HG02973 (cell line): Measurements from ENCODE around the gene SNAI3.
"Not testable (repeated sequence)": the region's sequence is repeated elsewhere in the genome, so short reads cannot be mapped to it uniquely, and the experiment has no call there.

ENCODE experiments used
- ATAC-seq: cut with Tn5 transposase; IDR thresholded peaks from one replicate; pipeline ENCODE4 v1.9.1; 2021; ENCODE audit warnings: moderate library complexity; ENCODE audit not compliant: unreplicated experiment

Gene SNAI3

DNA sequence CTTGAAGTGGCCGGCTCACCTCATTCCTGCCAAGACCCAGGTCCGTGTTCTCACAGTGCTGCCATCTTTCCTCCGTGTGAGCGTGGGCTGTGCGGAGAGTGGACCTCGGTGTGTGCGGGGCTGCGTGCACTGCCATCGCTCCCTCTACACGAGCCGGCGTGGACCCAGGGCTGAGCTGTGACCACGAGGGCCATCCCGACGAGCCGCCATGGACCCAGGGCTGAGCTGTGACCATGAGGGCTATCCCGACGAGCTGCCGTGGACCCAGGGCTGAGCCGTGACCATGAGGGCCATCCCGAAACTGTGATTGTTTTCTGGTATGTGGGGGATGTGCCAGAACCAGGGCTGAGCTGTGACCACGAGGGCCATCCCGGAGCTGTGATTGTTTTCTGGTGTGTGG, 14.5 kb downstream of the SNAI3 start:
- no peak for ATAC-seq

DNA sequence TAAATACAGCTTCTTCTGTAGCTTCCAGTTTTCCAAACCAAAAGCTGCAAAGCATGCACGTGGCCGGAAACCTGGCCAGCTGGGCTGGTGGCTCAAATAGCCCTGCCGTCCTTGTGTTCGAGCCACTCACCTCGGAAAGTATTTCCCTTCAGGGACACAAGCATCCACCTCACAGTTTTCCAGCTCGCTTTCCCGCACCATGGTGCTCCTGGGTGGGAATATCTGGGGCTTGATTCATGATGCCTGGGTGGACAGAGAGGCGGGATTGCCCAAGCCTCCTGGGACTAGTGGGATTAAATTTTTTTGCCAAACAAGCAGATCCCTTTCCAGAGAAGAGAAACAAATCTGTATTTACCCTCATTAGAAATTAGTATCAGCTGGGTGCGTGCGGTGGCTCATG, 16.3 kb downstream of the SNAI3 start:
- no peak for ATAC-seq

DNA sequence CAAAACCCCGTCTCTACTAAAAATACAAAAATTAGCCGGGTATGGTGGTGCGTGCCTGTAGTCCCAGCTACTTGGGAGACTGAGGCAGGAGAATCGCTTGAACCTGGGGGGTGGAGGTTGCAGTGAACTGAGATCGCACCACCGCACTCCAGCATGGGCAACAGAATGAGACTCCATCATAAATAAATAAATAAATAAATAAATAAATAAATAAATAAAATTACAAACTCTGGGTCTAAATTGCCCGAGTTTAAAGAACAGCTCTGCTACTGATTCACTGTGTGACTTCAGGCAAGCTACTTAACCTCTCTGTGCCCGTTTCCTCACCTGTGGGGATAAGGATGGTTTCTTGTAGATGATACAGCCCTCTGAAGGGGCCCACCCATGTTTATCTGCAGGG, 16.8 kb downstream of the SNAI3 start:
- not testable (repeated sequence) for ATAC-seq

DNA sequence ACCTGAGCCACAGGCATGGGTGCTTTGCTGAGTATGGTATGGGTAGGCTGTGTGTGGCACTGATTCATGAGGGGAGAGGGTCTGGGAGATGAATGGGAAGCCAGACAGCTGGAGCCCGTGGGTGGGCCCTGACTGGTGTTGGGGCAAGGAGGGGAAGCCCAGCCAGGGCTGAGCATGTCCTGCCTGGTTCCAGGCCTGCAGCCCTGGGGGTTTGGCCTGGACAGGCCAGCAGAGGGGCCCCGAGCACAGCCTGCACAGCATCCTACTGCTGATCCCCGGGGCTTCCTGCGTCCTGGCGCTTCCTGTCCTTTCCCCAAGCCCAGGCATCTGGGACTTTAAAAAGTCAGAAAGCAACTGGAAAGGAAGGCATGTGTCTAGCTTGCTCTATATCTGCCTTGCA, 18.8 kb downstream of the SNAI3 start:
- ATAC-seq: no peak

DNA sequence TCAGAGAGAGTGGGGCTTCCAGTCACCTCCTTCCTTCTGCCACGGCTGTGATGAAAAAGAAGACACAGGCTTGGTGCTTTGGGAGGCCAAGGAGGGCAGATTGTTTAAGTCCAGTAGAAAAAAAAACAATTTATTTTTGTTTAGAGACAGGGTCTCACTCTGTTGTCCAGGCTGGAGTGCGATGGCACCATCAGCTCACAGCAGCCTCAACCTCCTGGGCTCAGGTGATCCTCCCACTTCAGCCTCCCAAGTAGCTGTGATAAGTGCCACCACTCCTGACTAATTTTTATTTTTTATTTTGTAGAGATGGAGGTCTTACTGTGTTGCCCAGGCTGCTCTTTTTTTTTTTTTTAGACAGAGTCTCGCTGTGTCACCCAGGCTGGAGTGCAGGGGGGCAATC, 20.7 kb downstream of the SNAI3 start:
- no peak for ATAC-seq

DNA sequence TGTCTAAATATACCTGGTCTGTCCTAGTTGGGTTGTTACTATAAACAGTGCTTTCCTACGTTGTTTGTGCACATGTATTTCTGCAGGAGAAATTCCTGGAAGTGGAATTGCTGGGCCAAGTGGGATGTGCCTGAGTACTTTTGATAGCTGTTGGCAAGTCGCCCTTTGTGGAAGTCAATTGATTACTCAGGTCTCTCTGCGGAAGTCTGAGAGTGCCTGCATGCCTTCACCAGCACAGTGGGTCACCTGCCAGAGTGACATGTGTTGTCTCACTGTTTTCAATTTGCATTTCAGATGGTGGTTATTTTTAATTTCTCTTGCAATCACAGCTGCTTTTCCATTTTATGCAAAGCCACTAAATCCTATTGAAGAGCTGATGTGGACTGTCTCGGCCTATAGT, 21.2 kb downstream of the SNAI3 start:
- no peak for ATAC-seq

DNA sequence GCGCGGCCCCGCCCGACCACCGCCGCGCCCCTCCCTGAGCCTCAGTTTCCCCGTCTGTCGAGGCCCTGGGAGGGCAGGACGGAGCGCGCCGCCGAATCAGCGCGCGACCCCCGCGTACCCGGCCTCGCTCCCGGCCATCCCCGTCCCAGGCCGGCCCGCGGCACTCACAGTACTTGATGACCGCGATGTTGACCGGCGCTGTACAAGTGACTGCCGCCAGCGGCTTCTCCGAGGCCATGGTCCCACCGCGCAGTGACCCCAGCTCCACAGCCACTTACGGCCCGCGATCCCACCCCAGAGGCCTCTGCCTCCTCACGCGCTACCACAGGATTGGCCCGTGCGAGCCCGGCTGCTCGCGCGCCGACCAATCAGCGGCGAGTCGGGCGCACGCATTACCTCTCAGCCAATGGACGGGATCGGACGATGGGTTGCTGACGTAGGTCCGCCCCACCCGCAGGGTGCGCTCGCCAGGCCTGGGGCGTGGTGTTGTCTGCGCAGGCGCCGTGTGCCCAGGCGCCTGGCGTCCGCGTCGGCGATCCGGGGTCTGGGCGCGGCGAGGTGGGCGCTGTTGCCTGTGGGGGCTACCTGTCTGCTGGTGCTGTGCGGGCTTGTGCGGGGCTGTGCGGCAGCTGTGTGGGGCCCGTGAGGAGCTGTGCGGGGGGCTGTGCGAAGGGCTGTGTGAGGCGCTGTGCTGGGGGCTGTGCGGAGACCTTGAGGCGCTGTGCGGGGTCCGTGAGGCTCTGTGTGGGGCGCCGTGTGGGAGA, 23.3 kb downstream of the SNAI3 start, which contains the start of gene MVD:
MVD (minus strand) TSS at position 249 of the 764 bp plus-strand sequence; CDS start at position 238, 11 bp downstream.
- peak; percentile 87 for ATAC-seq

DNA sequence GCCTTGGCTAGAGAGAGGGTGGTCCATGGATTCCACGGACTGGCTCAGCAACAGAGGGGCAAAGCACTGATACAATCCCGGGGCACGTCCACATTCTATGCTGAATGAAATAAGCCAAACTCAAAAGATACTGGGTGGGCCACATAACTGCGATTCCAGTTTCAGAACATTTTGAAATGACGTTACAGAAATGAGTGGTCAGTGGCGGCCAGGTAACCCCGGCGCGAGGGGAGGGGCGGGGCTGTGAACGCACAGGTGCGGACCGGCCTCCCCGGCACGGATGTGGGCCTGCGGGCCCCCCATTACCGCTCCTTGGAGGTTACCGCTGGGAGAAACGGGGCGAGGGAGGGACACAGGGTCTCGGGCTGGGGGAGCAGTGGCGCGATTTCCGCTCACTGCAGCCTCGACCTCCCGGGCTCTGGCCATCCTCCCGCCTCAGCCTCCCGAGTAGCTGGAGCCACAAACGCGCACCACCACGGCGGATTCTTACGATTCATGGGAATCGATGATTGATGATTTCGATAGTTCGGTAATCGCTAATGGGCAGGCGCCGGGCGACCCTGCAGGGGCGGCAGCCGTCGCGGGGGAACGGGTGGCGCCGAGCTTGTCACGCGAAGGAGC, 24.0 kb downstream of the SNAI3 start:
- no peak for ATAC-seq

DNA sequence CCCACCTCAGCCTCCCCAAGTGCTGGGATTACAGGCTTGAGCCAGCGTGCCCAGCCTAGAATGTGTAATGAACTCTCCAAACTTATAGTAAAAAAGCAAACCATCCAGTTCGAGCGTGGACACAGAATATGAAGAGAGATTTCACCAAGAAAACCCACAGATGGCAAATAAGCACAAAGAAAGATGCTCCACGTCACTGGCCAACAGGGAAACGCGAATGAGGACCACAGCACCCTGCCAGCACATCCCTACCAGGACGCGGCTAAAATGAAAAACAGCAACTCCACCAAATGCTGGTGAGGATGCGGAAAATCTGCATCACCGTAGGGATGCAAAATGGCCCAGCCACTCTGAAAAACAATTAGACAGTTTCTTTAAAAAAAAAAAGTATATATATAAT, 24.8 kb downstream of the SNAI3 start:
- no peak for ATAC-seq

DNA sequence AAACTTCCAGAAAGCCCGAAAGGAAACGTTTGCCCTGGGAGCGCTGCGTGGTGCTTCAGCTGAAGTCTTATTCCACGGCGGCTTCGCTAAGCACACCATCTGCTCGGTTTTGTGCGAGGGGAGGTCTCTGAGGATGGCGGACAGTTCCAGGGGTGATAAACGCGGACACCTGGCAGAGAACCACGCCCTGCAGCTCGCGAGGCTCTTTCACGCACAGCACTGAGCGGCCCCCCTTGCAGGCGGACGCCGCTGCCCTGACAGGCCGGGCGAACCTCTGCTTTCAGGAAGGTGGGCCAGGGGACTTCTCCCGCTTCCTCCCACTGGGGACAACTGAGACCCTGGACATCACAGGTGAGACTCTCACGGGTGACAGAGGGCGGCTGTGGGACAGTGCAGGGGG, 27.1 kb downstream of the SNAI3 start:
- no peak for ATAC-seq

DNA sequence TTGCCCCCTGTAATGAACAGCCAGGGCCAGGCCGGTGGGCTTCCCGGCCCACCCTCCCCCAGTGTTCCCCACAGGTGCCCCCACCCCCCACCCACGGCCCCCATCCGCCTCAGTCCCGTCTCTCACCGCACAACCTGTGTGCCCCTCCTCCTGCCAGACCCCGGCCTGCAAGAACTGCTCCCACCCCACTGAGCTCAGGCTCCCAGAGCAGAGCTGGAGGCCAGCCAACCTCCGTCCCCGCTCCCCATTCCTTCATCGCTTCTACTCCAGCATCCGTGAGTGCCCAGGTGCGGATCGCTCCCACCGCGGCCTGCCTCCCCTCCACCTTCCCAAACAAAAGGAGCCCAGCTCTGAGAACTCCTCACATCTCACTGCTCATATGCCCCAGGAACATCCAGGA, 27.6 kb downstream of the SNAI3 start:
- ATAC-seq: no peak

DNA sequence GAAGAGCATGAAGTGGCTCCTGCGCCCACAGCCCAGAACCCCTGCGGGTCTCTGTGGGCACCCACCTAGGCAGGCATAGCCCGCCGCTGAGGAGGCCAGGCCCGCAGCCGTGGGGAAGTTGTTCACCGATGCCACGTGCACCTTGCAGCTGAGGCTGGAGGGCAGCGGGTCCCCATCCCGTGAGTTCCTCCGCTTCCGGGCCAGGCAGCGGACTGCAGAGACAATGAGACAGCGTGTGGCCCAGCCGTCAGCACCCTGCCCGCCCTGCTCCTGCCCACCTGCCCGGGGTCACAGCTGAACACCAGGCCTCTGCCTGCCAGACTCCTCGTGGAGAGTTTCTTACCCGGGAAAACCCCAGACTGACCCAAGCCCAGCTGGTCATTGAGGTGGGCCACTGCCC, 28.9 kb downstream of the SNAI3 start:
- ATAC-seq: no peak

DNA sequence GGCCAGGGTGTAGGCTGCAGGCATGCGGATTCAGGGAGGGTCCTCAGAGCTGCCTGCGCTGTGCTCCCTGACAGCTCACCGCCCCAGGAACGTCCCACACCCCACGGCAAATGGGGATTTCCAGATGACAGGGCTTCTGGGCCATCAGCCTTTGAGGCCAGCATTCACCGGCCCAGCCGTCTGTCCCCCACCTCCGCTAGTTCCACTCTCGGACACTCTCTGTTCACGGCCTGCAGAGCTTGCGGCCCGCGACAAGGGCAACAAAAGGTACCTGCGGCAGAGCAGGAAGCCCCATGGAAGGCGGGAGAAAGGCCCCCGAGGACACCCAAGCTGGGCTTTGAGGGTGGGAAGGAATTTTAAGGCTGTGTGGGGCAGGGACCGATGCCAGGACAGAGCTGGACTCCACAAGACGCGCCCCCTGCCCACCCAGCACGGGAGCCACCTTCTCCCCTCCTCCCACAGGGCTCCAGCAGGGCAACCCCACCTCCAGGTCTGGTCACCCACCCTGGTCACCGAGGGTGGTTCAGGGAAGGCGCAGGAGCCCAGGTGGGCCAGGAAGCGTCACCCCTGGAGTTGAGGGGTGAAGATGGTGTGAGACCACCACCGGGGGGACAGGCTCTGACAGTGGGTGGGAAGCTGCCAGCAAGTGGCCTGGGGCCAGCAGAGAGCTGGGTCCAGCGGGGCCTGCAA, 29.9 kb downstream of the SNAI3 start:
- ATAC-seq: no peak

DNA sequence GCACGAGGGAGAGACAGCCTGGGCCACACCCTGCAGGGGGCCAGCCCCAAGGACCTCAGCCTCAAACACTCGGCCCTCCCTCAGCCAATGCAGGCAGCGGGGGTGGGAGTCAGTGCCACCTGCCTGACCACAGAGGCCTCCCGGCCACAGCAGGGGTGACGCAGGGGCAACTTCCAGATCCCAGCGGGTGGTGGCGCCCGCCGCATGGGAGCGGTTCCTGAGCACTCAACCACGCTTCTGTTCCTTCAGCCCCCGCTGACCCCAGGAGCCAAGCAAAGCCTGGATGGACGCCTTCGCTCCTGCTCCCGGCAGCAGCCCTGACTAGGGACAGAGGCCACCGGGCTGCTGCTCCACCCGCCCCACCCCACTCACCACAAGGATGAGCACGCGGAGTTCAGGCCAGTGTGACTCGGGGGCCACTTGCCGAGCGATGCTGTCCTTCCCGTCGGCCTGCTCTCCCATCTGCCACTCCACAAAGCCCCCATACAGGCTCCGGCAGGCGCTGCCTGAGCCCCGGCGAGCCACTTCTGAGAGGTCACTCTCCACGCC, 30.5 kb downstream of the SNAI3 start:
- ATAC-seq: no peak

DNA sequence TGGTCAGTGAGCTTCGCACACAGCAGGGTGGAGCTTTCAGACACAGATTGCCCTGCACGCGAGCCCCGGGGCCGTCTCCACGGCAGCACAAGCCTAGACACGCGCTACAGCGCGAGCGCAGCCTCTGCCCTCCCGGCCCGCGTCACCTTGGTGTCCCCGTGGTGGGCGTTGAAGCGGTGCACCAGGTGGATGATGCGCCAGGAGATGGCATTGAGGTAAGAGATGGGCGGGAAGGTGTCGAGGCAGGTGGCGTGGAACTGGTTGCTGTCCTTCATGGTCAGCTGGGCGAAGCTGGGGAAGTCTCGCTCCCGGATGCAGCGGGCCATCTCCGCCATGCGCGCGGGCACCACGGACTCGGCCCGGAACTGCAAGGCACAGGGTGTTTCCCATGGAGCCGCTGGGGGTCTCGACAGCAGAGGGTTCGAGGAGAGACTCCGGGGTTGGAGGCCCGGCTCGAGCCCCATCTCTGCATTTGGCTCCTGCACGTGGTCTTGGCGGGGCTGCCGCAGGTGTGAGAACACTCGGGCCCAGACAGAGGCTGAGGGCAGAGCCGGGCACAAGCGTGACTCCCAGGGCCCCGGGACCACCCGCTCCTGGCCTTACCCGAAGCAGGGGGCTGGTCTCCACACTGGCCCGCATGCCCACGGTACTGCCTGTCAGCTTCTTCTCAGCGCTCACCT, 31.1 kb downstream of the SNAI3 start:
- ATAC-seq: no peak

DNA sequence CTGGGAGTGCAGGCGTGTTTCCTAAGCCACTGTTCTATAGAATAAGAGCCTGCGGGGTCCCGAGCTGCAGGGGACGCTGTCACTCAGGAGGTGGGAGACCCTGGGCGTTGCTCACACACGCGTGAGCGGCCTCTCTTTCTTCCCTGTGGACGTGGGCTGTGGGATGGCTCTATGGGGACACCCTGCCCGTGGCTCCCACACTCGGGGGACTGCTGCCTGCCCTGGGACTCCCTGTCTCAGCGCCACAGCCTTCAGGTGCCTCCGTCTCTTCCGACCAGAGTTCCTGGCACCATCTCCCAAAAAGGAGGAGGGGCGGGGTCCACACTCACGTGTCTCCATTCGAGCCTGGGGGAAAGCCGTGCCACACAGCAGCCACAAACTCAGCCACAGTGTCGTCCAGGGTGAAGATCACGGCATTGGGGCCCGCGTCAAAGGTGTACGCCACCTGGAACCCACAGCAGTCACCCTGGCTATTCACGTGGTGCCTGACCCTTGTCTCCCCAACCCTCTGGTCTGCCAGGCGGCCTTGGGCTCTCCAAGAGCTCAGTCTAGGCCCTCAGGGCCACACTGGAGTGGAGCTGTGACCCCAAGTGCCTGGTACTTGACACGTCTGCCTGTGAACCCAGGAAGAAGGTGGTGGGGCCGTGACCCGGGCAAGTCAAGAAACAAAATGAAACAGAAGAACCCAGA, 31.8 kb downstream of the SNAI3 start:
- no peak for ATAC-seq

DNA sequence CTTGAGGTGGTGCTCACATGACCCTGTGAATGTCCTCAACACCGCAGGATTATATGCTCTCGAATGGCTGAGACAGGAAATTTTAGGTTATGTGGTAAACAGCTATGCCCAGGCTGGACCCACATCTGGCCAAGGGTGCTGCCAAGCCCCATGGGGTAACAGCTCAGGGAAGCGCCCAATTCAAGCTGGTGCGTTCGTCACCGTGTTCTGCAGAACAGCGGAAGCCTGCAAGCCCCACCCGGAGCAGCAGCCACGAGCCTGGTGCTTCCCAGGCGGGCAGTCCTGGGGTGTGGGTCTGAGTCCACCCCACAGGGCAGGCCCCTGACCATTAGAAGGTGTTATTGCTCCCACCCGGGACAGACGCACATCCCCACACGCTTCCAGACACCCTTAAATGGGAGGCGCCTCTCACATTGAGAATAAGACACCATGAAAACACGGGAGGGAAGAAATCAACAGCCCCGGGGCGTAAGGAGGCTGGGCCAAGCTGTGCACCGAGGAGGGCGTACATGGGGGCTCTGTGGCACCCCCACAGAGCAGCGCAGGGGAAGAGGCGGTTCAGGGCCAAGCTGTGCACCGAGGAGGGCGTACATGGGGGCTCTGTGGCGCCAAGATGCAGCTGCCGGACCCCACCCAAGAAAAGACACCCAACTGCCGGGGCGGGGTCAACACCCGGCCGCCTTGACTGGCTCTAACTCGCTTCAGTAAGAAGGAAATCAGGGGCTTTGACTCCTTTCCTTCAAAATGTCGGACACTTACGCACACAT, 32.5 kb downstream of the SNAI3 start:
- ATAC-seq: no peak

DNA sequence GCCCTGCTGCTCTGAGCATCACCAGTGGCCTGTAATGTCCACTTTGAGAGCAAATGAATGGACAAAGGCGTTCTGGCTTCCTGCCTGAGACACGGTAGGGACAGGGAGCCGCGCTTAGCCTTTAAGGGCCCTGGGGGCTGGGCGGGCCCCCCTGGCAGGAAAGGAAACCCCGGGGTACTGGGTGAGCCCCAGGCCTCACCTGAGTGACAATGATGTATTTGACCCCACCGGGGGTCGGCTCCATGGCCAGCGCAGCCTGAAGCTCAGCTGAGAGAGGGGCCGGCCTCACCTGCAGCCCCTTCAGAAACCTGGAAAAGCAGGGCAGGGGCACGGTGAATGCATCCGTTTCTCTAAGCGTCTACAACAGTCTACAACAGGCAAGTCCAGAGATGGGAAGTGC, 33.2 kb downstream of the SNAI3 start:
- no peak for ATAC-seq

DNA sequence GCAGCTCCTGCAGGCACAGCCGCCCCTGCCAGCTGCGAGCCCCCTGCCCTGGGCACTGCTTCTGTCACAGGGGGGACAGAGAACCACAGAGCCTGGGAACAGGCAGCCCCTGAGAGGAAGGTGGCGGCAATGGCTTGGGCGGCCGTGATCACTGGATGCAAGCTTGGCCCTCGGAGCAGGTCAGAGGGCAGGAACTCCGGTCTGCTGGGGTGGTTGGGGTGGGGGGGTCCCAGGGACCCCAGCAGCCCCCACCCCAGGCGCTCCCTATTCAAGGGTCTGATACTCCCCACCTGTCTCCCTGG, 33.6 kb downstream of the SNAI3 start:
- ATAC-seq: no peak
